OCI-LY1 (cell line): ENCODE results near the gene NXPH4.

Experiments
- CTCF ChIP-seq: fragments of 200-600 bp; sonication (generic), shearing (Covaris generic); IDR thresholded peaks from 2 replicates; pipeline ENCODE4 v1.5.1; 2017; ENCODE audit warnings: mild to moderate bottlenecking, antibody characterized with exemption, low read length, moderate library complexity, mixed read lengths
- EZH2 ChIP-seq: fragments of 200-600 bp; sonication (generic), shearing (Covaris generic); IDR thresholded peaks from 2 replicates; pipeline ENCODE4 v1.8.0; 2017; ENCODE audit warnings: borderline replicate concordance, mixed run types, mild to moderate bottlenecking, antibody characterized with exemption, low read length, moderate library complexity, mixed read lengths

GRCh38 chr12:57244312-57244696 lies 27.7 kb downstream of the NXPH4 start:
- TF ChIP-seq CTCF (no peak), EZH2 (no peak)
